HG03565 (cell line): Measurements from ENCODE around the gene PTCD1.
"Not testable (repeated sequence)": the region's sequence is repeated elsewhere in the genome, so short reads cannot be mapped to it uniquely, and the experiment has no call there.

Experiments
- ATAC-seq: cut with Tn5 transposase; IDR thresholded peaks from one replicate; pipeline ENCODE4 v1.9.1; 2021; ENCODE audit warnings: mild to moderate bottlenecking, moderate library complexity; ENCODE audit not compliant: unreplicated experiment

The PTCD1 gene

DNA sequence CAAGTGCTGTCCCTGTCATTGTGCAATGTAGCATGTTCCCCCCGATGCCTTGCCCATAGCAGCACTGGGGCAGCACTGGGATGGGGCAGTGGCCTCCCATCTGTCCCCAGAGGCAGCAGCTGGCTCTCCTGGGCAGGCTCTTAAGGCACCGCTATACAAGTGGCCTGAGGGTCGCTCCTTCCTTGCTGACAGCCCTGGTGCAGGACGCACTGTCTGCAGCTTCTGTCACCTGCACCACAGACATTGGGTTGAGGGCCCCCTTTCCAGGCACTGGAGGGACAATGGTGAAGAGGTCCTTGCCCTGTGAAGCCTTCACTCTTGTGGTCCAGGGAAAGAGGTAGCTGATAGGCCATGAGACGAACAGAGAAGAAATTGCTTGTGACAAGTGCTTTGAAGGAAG lies 10.7 kb upstream of the PTCD1 start:
- no peak for ATAC-seq

DNA sequence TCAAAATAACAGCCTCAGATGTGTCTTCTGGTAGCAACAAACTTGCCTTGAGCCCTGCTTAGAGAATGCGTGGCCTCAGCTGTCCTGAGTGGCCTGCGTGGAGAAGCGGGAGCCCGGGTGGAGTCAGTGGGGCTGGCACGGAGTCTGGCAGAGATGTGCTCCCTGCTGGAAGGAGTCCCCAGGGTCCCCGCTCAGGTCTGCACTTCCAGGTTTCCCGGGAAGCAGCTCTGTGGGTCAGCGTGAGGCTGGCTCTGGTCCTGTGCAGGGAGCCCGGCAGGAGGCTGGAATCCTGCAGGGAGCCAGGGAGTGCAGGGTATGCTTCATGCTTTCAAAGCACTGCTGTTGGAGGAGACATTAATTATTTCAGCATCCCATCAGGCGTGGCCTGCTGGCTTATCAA lies 10.3 kb upstream of the PTCD1 start:
- ATAC-seq, result no peak

DNA sequence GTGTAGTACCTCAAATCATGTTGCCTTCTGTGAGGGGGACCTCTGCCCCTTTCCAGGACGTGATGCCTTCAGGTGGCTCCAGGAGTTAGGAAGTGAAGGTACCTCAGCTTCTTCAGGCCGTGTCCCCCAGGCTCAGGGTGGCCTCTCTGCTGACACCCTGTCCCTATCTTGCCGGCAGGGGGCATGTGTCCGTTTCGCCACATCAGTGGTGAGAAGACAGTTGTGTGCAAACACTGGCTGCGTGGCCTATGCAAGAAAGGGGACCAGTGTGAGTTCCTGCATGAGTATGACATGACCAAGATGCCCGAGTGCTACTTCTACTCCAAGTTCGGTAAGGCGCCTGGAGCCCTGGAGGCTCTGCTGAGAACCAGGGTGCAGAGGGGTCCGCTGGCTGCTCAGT lies 9.3 kb upstream of the PTCD1 start:
- ATAC-seq, result no peak

- ATAC-seq, result no peak
Measured at GRCh38 chr7:99446096-99446495, 7.5 kb upstream of the PTCD1 start.

DNA sequence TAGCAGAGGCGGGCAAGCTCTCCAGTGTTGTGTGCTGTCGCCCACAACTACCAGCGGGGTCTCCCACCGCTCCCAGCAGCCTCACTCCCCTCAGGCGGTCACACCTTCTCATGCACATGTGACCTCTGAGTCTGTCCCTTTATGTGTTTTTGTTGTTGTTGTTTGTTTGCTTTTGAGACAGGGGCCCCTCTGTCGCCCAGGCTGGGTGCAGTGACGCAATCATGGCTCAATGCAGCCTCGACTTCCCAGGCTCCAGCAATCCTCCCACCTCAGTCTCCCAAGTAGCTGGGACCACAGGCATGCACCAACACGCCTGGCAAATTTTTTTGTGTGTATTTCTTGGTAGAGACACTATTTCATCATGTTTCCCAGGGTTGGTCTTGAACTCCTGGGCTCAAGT lies 1.6 kb upstream of the PTCD1 start:
- ATAC-seq, result no peak

DNA sequence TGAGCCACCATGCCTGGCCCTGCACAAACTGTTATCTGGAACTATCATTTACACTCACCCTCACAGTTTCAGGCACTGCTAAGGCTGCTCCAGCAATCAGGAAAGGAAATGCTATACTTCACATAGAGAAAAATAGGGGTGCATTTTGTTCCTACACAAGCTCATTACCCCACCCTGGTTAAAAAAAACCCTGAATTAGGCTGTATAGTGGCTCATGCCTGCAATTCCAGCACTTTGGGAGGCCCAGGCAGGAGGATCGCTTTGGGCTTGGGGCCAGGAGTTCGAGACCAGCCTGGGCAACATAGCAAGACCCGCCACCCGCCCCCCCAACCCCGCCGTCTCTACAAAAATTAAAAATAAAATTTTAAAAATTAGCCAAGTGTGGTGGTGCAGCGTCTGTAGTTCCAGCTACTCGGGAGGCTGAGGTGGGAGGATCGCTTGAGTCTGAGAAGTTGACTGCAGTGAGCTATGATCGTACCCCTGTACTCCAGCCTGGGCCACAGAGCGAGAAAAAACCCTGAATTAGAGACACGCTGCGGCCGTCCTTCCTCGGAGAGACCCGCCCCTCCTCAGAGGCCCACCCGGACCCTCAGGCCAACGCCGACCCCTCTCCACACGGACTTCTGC lies 539 bp downstream of the PTCD1 start:
- no peak for ATAC-seq

DNA sequence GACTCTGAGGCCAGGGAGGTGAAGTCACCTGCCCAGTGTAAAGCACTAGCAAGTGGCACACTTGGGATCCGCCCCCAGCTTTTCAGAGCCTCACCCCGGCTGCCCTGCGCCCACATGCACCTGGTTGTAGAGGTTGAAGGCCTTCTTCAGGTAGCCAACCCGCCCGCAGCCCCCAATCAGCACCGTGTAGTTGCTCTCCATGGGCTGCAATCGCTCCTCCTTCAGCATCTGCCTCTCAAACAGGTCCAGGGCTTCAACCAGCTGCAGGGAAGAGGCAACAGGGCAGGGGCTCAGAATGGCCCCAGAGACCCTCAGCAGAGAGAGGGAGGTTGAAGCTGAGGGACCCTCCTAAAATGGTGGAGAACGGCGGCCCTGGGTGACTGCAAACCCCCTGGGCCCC lies 5.4 kb downstream of the PTCD1 start:
- no peak for ATAC-seq

GRCh38 chr7:99431756-99432540 lies 6.7 kb downstream of the PTCD1 start:
- not testable (repeated sequence) for ATAC-seq

GRCh38 chr7:99429756-99430155 lies 8.8 kb downstream of the PTCD1 start:
- ATAC-seq, result no peak

- ATAC-seq, result no peak
Measured at GRCh38 chr7:99428972-99429566, 9.5 kb downstream of the PTCD1 start.

- ATAC-seq, result no peak
Measured at GRCh38 chr7:99424932-99425730, 13.5 kb downstream of the PTCD1 start.

GRCh38 chr7:99422625-99423024 lies 16.0 kb downstream of the PTCD1 start:
- no peak for ATAC-seq

DNA sequence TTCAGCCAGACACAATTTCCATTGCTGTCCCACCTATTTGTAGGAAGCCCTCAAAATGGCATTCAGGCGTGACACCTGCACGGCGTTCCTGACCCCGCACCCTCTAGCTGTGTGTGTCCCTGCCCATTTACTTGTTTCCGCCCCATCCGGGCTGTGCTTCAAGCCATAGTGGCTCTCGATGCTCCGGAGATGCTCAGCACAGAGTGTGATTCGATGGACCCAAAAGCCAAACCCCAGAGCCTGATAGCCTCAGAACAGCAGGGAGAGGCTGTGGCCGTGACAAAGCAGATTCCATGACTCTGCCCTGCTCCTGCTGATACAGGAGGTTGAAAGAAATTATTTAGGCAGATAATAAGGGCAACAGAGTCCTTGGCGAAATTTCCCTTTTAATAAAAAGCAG lies 16.4 kb downstream of the PTCD1 start:
- no peak for ATAC-seq

GRCh38 chr7:99420986-99421385 lies 17.6 kb downstream of the PTCD1 start:
- no peak for ATAC-seq

- no peak for ATAC-seq
Measured at GRCh38 chr7:99420213-99420612, 18.4 kb downstream of the PTCD1 start.

DNA sequence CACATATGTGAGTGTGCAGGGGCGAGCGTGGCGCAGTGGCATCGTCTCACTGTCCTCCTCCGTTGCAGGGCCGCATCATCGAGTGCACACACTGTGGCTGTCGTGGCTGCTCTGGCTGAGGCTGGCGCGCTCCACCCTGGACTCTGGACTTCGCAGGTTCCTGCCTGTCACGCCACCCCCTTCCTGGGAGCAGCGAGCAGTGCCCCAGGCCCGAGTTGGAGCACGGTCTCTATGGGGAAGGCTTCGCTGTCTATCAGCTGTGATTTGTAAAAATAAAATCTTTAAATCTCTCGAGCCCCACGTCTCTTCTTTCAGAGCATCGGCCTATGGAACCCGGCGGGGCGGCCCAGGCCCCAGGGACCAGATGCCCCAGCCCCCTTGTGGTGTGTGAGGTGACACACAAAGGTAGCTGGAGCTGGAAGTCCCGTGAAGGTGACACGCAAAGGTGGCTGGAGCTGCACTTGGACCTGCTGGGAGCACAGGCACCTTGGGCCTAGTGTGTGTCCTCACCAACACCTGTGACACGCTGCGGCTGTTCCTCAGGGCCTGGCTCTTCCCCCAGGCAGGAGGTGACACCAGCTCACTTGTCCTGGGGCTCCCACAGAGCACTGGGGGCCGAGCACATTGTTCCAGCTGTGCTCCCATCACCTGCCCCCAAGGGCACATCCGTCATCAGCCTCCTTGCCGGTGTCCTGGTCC lies 19.1 kb downstream of the PTCD1 start:
- ATAC-seq, result no peak

- no peak for ATAC-seq
Measured at GRCh38 chr7:99418260-99418659, 20.3 kb downstream of the PTCD1 start.

- not testable (repeated sequence) for ATAC-seq
Measured at GRCh38 chr7:99415513-99416127, 23.0 kb downstream of the PTCD1 start.

DNA sequence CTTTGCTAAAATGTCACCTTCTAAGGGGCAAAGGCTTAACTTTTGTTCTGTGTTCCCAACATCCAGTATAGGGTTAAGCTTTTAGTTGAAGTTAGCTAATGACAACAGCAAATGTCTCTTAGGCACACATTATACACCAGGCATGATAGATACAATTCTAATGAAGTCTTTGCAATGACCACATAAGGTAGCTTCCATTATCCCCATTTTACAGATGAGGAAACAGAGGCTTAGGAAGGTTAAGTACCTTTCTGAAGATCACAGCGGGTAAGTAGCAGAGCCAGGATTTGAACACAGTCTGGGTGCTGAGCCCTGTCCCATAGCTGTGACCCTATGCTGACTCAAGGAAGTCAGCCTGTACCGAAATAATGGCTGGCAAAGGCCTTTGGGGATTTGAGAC lies 28.0 kb downstream of the PTCD1 start:
- no peak for ATAC-seq

GRCh38 chr7:99409806-99410205 lies 28.8 kb downstream of the PTCD1 start:
- no peak for ATAC-seq
